Measurements from ENCODE around the gene WFDC9. TPM values are rescaled to one million over a fixed set of nuclear protein-coding genes. Genes with fewer than 3 reads are reported as not detected.
"Not testable (repeated sequence)": the region's sequence is repeated elsewhere in the genome, so short reads cannot be mapped to it uniquely, and the experiment has no call there.

WFDC9 gene
- total and polyA plus RNA-seq, 4 donors: not detected

GRCh38 chr20:45647441-45648050 is 16.5 kb upstream of the WFDC9 start:
- no peak for DNase-seq (ENCODE audit: low spot score)
- TF ChIP-seq, protein P1, sequence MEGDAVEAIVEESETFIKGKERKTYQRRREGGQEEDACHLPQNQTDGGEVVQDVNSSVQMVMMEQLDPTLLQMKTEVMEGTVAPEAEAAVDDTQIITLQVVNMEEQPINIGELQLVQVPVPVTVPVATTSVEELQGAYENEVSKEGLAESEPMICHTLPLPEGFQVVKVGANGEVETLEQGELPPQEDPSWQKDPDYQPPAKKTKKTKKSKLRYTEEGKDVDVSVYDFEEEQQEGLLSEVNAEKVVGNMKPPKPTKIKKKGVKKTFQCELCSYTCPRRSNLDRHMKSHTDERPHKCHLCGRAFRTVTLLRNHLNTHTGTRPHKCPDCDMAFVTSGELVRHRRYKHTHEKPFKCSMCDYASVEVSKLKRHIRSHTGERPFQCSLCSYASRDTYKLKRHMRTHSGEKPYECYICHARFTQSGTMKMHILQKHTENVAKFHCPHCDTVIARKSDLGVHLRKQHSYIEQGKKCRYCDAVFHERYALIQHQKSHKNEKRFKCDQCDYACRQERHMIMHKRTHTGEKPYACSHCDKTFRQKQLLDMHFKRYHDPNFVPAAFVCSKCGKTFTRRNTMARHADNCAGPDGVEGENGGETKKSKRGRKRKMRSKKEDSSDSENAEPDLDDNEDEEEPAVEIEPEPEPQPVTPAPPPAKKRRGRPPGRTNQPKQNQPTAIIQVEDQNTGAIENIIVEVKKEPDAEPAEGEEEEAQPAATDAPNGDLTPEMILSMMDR (IDR thresholded peaks at IDR 0.05; ENCODE audit: low read depth, low read length, missing input control): no peak
- TF ChIP-seq TAF1 (conservative IDR thresholded peaks at IDR 0.05): no peak
- TF ChIP-seq GABPA (IDR thresholded peaks at IDR 0.05 in 1 of 2, conservative IDR thresholded peaks at IDR 0.05 in 1 of 2): no peak
- TF ChIP-seq FOXA1 (IDR thresholded peaks at IDR 0.05): no peak
- no peak for TF ChIP-seq YY1 (IDR thresholded peaks at IDR 0.05)
- H3K9me3 ChIP-seq (ENCODE audit: control insufficient read depth in 4 of 4, low read length in 3 of 4): no peaks in the 10 kb centered on the region
- H3K9ac ChIP-seq (ENCODE audit: low read depth in 1 of 2, low read length in 2 of 2): no peak overlapping the region
- H3K4me1 ChIP-seq (ENCODE audit: control insufficient read depth in 4 of 4, insufficient read depth in 4 of 4, low read length in 3 of 4): no peaks in the 10 kb centered on the region
- H3K27ac ChIP-seq (ENCODE audit: low read depth in 1 of 2, low read length in 2 of 2): no peak overlapping the region
- no peaks in the 10 kb centered on the region for H3K27me3 ChIP-seq (ENCODE audit: control insufficient read depth in 4 of 4, insufficient read depth in 4 of 4, low read length in 3 of 4)
- no peak overlapping the region for H3K4me3 ChIP-seq (ENCODE audit: low read depth in 1 of 3, low read length in 3 of 3)
- H3K36me3 ChIP-seq (ENCODE audit: control insufficient read depth in 4 of 4, insufficient read depth in 3 of 4, low read depth in 1 of 4, low read length in 3 of 4): no peaks in the 10 kb centered on the region
- 75% methylated on average over 1 of the region's 1 CpG for WGBS

DNA sequence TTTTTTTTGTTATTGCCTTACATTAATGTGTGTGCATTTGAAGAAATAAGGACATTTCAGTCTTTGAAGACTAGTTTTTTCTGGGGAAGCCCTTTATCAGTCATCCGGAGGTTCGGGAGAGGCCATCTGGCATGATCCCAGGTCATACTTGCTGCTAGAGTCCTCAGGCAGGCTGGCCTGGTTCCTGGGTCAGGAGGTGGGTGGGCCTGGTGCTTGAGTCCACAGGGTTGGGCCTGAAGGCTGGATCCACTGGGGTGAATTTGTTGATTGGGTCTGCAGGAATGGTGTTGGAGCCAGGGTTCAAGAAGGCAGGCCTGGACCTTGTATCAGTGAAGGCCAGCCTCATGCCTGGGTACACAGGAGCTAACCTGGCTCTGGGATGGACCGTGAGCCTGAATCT is 15.8 kb upstream of the WFDC9 start:
- Histone ChIP-seq H3K4me3 (ENCODE audit: low read depth in 1 of 3, low read length in 3 of 3) (no peak overlapping the region), H3K27ac (ENCODE audit: low read depth in 1 of 2, low read length in 2 of 2) (no peak overlapping the region), H3K9ac (ENCODE audit: low read depth in 1 of 2, low read length in 2 of 2) (no peak overlapping the region), H3K27me3 (ENCODE audit: control insufficient read depth in 4 of 4, insufficient read depth in 4 of 4, low read length in 3 of 4) (no peaks in the 10 kb centered on the region), H3K4me1 (ENCODE audit: control insufficient read depth in 4 of 4, insufficient read depth in 4 of 4, low read length in 3 of 4) (no peaks in the 10 kb centered on the region), H3K9me3 (ENCODE audit: control insufficient read depth in 4 of 4, low read length in 3 of 4) (no peaks in the 10 kb centered on the region), H3K36me3 (ENCODE audit: control insufficient read depth in 4 of 4, insufficient read depth in 3 of 4, low read depth in 1 of 4, low read length in 3 of 4) (no peaks in the 10 kb centered on the region)
- DNase-seq (ENCODE audit: low spot score): no peak
- TF ChIP-seq RAD21 (IDR thresholded peaks at IDR 0.05) (no peak), FOXA1 (IDR thresholded peaks at IDR 0.05) (no peak), RXRA (IDR thresholded peaks at IDR 0.05) (no peak), YY1 (IDR thresholded peaks at IDR 0.05) (no peak), REST (IDR thresholded peaks at IDR 0.05) (no peak), HNF4G (IDR thresholded peaks at IDR 0.05) (no peak), ZBTB33 (IDR thresholded peaks at IDR 0.05) (no peak), TAF1 (conservative IDR thresholded peaks at IDR 0.05) (no peak), MAX (IDR thresholded peaks at IDR 0.05) (no peak), HNF4A (conservative IDR thresholded peaks at IDR 0.05) (no peak), SP1 (IDR thresholded peaks at IDR 0.05) (no peak), EGR1 (IDR thresholded peaks at IDR 0.05; ENCODE audit: low read depth in 2 of 2) (no peak), FOXA2 (IDR thresholded peaks at IDR 0.05) (no peak), GABPA (IDR thresholded peaks at IDR 0.05 in 1 of 2, conservative IDR thresholded peaks at IDR 0.05 in 1 of 2) (no peak)
- TF ChIP-seq, protein P1 (IDR thresholded peaks at IDR 0.05; ENCODE audit: low read depth, low read length, missing input control): no peak
- 88% methylated on average over 3 of the region's 3 CpGs for WGBS

DNA sequence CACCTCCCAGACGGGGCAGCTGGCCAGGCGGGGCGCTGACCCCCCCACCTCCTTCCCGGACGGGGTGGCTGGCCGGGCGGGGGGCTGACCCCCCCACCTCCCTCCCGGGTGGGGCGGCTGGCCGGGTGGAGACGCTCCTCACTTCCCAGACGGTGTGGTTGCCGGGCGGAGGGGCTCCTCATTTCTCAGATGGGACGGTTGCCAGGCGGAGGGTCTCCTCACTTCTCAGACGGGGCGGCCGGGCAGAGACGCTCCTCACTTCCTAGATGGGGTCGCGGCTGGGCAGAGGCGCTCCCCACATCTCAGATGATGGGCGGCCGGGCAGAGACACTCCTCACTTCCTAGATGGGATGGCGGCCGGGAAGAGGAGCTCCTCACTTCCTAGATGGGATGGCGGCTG is 14.8 kb upstream of the WFDC9 start:
- H3K4me3 ChIP-seq (ENCODE audit: low read depth in 1 of 3, low read length in 3 of 3); H3K27me3 ChIP-seq (ENCODE audit: control insufficient read depth in 4 of 4, insufficient read depth in 4 of 4, low read length in 3 of 4); H3K9ac ChIP-seq (ENCODE audit: low read depth in 1 of 2, low read length in 2 of 2); H3K9me3 ChIP-seq (ENCODE audit: control insufficient read depth in 4 of 4, low read length in 3 of 4); H3K4me1 ChIP-seq (ENCODE audit: control insufficient read depth in 4 of 4, insufficient read depth in 4 of 4, low read length in 3 of 4); H3K36me3 ChIP-seq (ENCODE audit: control insufficient read depth in 4 of 4, insufficient read depth in 3 of 4, low read depth in 1 of 4, low read length in 3 of 4); H3K27ac ChIP-seq (ENCODE audit: low read depth in 1 of 2, low read length in 2 of 2); DNase-seq (ENCODE audit: low spot score): not testable (repeated sequence)
- 87% methylated on average over 28 of the region's 28 CpGs for WGBS
